GM19324 (cell line): ENCODE results near the gene HOXB3.
"Not testable (repeated sequence)": the region's sequence is repeated elsewhere in the genome, so short reads cannot be mapped to it uniquely, and the experiment has no call there.

ENCODE experiments used
- ATAC-seq: cut with Tn5 transposase; IDR thresholded peaks from one replicate; pipeline ENCODE4 v1.9.1; 2021; ENCODE audit warnings: mild to moderate bottlenecking, moderate library complexity; ENCODE audit not compliant: unreplicated experiment, low FRiP score

Gene HOXB3

GRCh38 chr17:48510761-48511604 lies 79.1 kb downstream of the HOXB3 start:
- no peak for ATAC-seq

- no peak for ATAC-seq
Measured at GRCh38 chr17:48510381-48510760, 79.7 kb downstream of the HOXB3 start.

GRCh38 chr17:48509708-48510107 lies 80.3 kb downstream of the HOXB3 start:
- not testable (repeated sequence) for ATAC-seq

- no peak for ATAC-seq
Measured at GRCh38 chr17:48506246-48506645, 83.8 kb downstream of the HOXB3 start.

GRCh38 chr17:48505788-48506187 lies 84.3 kb downstream of the HOXB3 start:
- ATAC-seq: no peak

GRCh38 chr17:48504953-48505352 lies 85.1 kb downstream of the HOXB3 start:
- ATAC-seq: no peak

DNA sequence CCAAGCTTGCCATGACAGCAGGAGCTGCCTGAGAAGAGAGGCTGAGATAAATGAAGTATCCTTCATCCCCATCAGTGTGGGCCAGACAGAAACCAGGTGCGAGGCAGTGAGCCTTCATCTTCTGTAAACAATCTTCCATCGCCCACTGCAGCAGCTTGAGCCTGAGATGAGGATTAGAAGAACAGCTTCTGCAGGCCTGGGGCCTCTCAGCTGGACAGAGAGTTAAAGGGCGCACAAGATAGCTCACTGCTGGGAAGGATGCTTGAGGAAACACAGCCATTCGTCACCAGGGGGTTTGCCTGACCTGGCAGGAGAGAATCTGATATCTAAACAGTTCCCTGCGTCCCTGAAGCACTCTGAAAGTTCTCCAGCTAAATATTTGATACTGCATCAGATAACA lies 86.3 kb downstream of the HOXB3 start:
- ATAC-seq: no peak

DNA sequence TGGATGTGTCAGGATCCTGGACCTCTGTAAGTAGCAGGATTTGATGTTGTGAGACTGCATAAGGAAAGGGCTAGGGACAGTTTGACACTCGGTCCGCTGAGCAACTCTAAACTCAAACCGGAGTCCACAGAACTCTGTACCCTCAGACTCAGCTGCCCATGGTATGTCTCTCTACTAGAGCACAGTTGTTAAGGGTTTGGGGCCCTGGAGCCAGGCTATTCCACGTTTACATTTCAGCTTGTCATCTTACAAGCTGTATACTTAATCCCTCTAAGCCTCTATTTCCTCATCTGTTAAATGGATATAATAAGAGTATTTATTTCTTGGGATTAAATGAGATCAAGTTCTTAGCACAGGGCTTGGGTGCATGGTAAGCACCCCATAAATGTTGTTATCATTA lies 87.1 kb downstream of the HOXB3 start:
- ATAC-seq: no peak

- no peak for ATAC-seq
Measured at GRCh38 chr17:48502312-48502711, 87.7 kb downstream of the HOXB3 start.

GRCh38 chr17:48500435-48501426 lies 89.3 kb downstream of the HOXB3 start:
- no peak for ATAC-seq

DNA sequence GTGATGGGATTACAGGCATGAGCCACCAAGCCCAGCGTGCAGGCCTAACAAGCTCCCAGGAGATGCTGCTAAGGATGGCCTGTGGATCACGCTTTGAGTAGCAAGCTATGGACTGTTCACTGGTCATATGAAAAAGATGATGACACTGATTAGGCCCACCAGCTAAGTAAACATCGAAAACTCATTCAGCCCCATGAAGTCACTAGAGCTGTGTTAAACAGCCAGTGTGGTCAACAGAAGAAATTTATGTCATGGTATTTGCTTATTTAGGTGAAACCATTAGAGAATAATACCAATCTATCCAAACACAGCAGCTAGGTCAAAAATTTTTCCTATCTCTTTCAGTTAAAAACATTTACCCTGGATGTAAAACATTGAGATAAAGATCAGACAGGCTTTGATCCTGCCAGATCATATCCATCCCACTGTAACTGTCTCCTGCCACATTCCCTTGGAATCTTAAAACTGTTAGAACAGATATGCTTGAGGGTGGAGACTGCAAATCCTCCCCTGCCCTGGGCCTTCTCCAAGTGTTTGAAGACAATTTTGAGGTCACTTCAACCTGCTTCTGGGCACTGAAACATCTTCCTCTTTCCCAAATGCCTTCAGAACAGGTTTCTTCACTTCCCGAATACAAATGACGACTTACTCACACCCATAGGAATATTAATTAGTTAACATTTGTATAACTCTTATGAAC lies 90.2 kb downstream of the HOXB3 start:
- no peak for ATAC-seq

DNA sequence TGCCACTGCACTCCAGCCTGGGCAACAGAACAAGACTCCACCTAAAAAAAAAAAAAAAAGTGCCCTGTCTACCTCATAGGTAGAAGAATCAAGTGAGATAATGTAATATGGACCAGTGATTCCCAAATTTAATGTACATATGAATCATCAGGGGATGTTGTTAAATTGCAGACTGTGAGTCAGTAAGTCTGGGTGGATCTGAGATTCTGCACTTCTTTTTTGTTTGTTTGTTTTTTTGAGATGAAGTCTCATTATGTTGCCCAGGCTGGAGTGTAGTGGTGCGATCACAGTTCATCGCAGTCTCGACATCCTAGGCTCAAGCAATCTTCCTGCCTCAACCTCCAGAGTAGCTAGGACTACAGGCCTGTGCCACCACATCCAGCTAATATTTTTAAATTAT lies 90.8 kb downstream of the HOXB3 start:
- ATAC-seq: no peak
